Mucosa of descending colon (tissue), 3 donors: ENCODE data around the gene KTN1. TPM values are rescaled to one million over a fixed set of nuclear protein-coding genes. Genes with fewer than 3 reads are reported as not detected.

Experiments
- ATAC-seq: fragments of 200-7000 bp; cut with Tn5 transposase; one replicate; pipeline ENCODE4 v1.9.1; 2020; ENCODE audit warnings: mild to moderate bottlenecking, moderate library complexity
- DNase-seq, 3 donors: peaks; one replicate each; pipeline ENCODE4 v3.0.0-alpha.2; 2020
- H3K36me3 ChIP-seq: fragments of 200-600 bp; one replicate; pipeline ENCODE4 v1.8.0; 2021; ENCODE audit warnings: low read depth, mild to moderate bottlenecking
- H3K4me1 ChIP-seq: fragments of 200-600 bp; one replicate; pipeline ENCODE4 v1.8.0; 2021; ENCODE audit warnings: low read depth, mild to moderate bottlenecking
- H3K4me3 ChIP-seq: fragments of 200-600 bp; one replicate; pipeline ENCODE4 v1.8.0; 2021; ENCODE audit warnings: mild to moderate bottlenecking
- H3K9me3 ChIP-seq: fragments of 200-600 bp; one replicate; pipeline ENCODE4 v1.8.0; 2021; ENCODE audit warnings: mild to moderate bottlenecking
- CTCF ChIP-seq: fragments of 200-600 bp; IDR thresholded peaks from one replicate; pipeline ENCODE4 v1.8.0; 2022; ENCODE audit warnings: antibody characterized with exemption, mild to moderate bottlenecking
- intact Hi-C, 2 donors: fragments of 100-400 bp; cut with DNase I in 1 of 2; cut with micrococcal nuclease in 1 of 2; formaldehyde crosslinking; loops; one replicate each; pipeline versions ENCODE4 v1.11.0 to v1.11.1; 2022; cut with DNase I, micrococcal nuclease
- total RNA-seq, 3 donors: library from RNA; stranded (reverse); fragmentation: NEBNext Ultra II Directional in 2 of 3; extraction: Animal tissue kit (Norgen Biotek cat#: 25700) in 2 of 3; gene quantifications; one replicate each; pipeline versions ENCODE4 v1.2.1 to v1.2.4, GENCODE V29; 2021 to 2023
- donor health status: DM: no; HTN: no; CAD: no; lungs with moderate emphysema.
- donor health status: DM: no; HTN: no; CAD: no.
- donor health status: DM: no; HTN: yes; CAD: no.

The KTN1 gene
- total RNA-seq, 3 donors from 2014 or later = 181 to 299 (median 251) TPM

- ATAC-seq (no peak), DNase-seq (no peak)
- Histone ChIP-seq H3K36me3 (no peaks in the 10 kb centered on the region), H3K4me1 (no peaks in the 10 kb centered on the region), H3K4me3 (no peak overlapping the region), H3K9me3 (no peaks in the 10 kb centered on the region)
- intact Hi-C loops = no loop called here
- no peak for TF ChIP-seq CTCF
Observed at GRCh38 chr14:55536204-55536708, 43.8 kb upstream of the KTN1 start.

GRCh38 chr14:55537782-55538181, 42.2 kb upstream of the KTN1 start:
- TF ChIP-seq CTCF = no peak
- intact Hi-C loops = no loop called here
- H3K36me3 ChIP-seq = no peaks in the 10 kb centered on the region
- no peak for ATAC-seq
- no peaks in the 10 kb centered on the region for H3K4me1 ChIP-seq
- H3K9me3 ChIP-seq = no peaks in the 10 kb centered on the region
- H3K4me3 ChIP-seq = no peak overlapping the region
- no peak for DNase-seq

- DNase-seq (no peak), ATAC-seq (no peak)
- no peak for TF ChIP-seq CTCF
- no peaks in the 10 kb centered on the region for H3K9me3 ChIP-seq
- H3K36me3 ChIP-seq = no peaks in the 10 kb centered on the region
- intact Hi-C loops = no loop called here
- no peak overlapping the region for H3K4me3 ChIP-seq
- H3K4me1 ChIP-seq = no peaks in the 10 kb centered on the region
Observed at GRCh38 chr14:55539975-55540374, 40.0 kb upstream of the KTN1 start.

- Histone ChIP-seq H3K9me3 (no peaks in the 10 kb centered on the region), H3K36me3 (no peaks in the 10 kb centered on the region), H3K4me3 (no peak overlapping the region), H3K4me1 (no peaks in the 10 kb centered on the region)
- ATAC-seq = no peak
- intact Hi-C loops = no loop called here
- no peak for DNase-seq
- TF ChIP-seq CTCF = no peak
Observed at GRCh38 chr14:55540847-55541773, 38.9 kb upstream of the KTN1 start.

GRCh38 chr14:55545779-55546178, 34.2 kb upstream of the KTN1 start:
- Histone ChIP-seq H3K4me1 (no peaks in the 10 kb centered on the region), H3K36me3 (no peaks in the 10 kb centered on the region), H3K4me3 (no peak overlapping the region), H3K9me3 (no peaks in the 10 kb centered on the region)
- ATAC-seq (no peak), DNase-seq (no peak)
- intact Hi-C loops = no loop called here
- TF ChIP-seq CTCF = no peak
